ENCODE results near the gene HACD1.

The HACD1 gene

DNA sequence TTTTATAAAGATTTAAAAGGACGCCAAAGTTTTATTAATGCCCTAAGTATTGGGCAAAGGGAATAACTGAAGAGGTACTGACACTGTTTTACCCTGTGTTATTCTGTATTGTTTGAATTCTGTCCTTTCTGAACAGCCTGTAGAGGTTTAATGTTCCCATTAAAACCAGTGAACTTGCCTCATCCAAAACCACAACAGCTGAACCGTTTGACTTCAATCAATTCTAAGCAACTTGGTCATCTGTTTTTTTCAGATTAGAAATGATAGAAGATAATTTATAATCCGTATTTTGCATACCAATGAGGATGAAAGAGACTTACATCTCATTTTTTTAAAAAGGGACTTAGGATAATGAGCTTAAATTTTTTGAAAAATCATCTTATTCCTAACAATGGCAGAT lies 40.4 kb downstream of the HACD1 start:
- peak; percentile 58 for DNase-seq

GRCh38 chr10:17564911-17565310 lies 52.3 kb downstream of the HACD1 start:
- DNase-seq, result no peak

DNA sequence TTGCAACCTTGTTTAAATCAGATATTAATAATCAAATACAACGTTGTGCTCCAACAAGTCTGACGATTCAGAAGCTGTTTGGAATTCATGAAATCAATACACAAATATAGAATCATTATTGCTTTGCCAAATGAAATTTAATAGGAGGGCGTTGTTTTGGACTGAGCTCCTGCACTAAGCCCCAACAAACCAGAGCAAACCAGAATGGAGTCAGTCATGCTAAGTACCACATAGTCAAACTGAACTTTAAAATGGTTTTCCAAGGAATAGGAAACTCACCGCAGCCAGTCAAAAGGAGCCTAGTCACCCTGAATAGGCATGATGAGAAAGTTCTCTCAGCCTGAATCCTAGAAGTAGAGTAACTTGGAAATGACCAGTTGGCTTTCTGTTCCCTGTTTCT lies 53.7 kb downstream of the HACD1 start:
- no peak for DNase-seq

- DNase-seq, result no peak
These were observed 54.6 kb downstream of the HACD1 start for GRCh38 chr10:17562614-17563013.

GRCh38 chr10:17561111-17561510 lies 56.1 kb downstream of the HACD1 start:
- DNase-seq, result no peak

DNA sequence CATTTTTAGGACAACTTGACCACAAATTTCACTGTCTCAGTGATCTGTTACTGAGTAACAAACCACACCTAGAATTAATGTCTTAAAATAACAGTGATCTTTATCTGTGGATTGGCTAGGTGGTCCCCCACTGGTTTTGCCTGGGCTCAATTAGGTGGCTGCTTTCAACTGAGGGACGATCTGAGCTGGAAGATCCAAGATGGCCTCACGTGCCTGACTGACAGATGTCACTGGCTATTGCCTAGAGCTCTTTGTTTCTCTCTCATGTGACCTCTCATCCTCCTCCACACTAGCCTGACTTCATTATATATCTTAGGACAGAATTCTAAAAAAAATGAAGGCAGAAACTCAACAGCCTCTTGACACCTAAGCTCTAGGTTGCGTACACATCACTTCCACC lies 59.7 kb downstream of the HACD1 start:
- no peak for DNase-seq

- no peak for DNase-seq
These were observed 68.4 kb downstream of the HACD1 start for GRCh38 chr10:17548770-17549169.

GRCh38 chr10:17548162-17548561 lies 69.0 kb downstream of the HACD1 start:
- no peak for DNase-seq

DNA sequence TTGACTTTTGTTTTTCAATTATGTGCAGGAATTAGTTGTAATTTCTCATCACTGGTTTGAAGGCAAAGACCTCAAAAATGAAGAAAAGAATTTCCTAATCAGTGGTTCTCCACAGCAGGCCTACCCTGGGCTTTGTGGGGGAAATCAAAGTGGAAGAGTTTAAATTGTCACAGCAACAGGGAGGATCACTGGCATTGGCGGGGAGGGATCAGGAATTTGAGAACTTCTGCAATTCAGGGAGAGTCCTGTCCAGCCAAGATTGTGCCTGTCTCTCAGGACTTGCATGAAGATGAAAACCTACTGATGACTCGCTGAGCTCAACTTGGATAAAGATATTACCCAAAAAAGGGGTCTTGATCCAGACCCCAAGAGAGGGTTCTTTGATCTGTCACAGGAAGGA lies 70.1 kb downstream of the HACD1 start:
- no peak for DNase-seq

DNA sequence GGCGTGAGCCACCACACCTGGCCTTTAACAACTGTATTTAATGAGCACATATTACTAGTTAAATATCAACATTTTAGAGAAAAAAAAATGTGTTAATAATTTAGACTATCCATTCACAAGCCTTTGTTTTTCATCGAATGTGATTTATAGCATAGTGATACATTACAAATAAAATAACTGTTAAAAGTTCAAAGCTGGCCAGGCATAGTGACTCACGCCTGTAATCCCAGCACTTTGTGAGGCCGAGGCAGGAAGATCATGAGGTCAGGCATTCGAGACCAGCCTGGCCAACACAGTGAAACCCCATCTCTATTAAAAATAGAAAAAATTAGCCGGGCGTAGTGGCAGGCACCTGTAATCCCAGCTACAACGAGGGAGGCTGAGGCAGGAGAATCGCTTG lies 72.7 kb downstream of the HACD1 start:
- DNase-seq, result no peak
